GM12878 (cell line): ENCODE measurements around the gene HAUS7. TPM values are rescaled to one million over a fixed set of nuclear protein-coding genes. Genes with fewer than 3 reads are reported as not detected.

Experiments used
- ATAC-seq: fragments of 200-7000 bp; cut with Tn5 transposase; 3 replicates; pipeline ENCODE4 v1.9.1; 2020; ENCODE audit warnings: mild to moderate bottlenecking, moderate library complexity
- BruUV-seq: library from RNA; stranded (reverse); fragments of 400-500 nt; replicated peaks from 2 replicates; lab custom pipeline; 2021; lab: Mats Ljungman, UMichigan
- CTCF ChIA-PET: fragments of 300-600 bp; sonication (Branson Sonifier 250); formaldehyde crosslinking; extraction: SDS; loops from one replicate; lab custom pipeline; 2021; ENCODE audit warnings: inconsistent platforms; lab: Yijun Ruan, JAX
- POLR2A ChIA-PET: fragments of 350-600 bp; formaldehyde crosslinking; extraction: SDS; loops from one replicate; lab custom pipeline; 2021; ENCODE audit warnings: inconsistent platforms; lab: Charles Lee
- RAD21 ChIA-PET: fragments of 300-600 bp; sonication (Branson Sonifier 250); formaldehyde crosslinking; loops from one replicate; lab custom pipeline; 2023; ENCODE audit warnings: antibody characterized with exemption; ENCODE audit not compliant: unreplicated experiment; lab: Charles Lee
- SMC1A ChIA-PET: fragments of 300-600 bp; sonication (Branson Sonifier 250); formaldehyde crosslinking; loops from one replicate; lab custom pipeline; 2023; ENCODE audit not compliant: unreplicated experiment, uncharacterized antibody; lab: Charles Lee
- DNase-seq: peaks from one replicate; pipeline ENCODE4 v3.0.0-alpha.2; 2011; ENCODE audit warnings: low read depth, low spot score
- FAIRE-seq: peaks from 3 replicates; lab custom pipeline; 2011; peaks lifted over from hg19 to GRCh38; lab: Jason Lieb, UNC
- H2AFZ ChIP-seq: 2 replicates; pipeline ENCODE4 v1.6.0; 2011; ENCODE audit warnings: low read depth, low read length, control low read depth; ENCODE audit not compliant: control insufficient read depth
- H3K27ac ChIP-seq: 2 replicates; pipeline ENCODE4 v1.5.1; 2011; ENCODE audit warnings: control low read depth; ENCODE audit not compliant: control insufficient read depth, insufficient read depth
- H3K27me3 ChIP-seq, 2 experiments: replicated peaks in 1 of 2; 2 replicates each; pipeline versions ENCODE4 v1.6.0 to v1.6.1; 2011; ENCODE audit warnings: low read length in 1 of 2; ENCODE audit not compliant: control insufficient read depth in 2 of 2, insufficient read depth in 2 of 2
- H3K36me3 ChIP-seq, 2 experiments: 2 replicates each; pipeline ENCODE4 v1.5.1; 2011; ENCODE audit warnings: low read length in 1 of 2; ENCODE audit not compliant: control insufficient read depth in 2 of 2, insufficient read depth in 2 of 2
- H3K4me1 ChIP-seq: 2 replicates; pipeline ENCODE4 v1.6.1; 2011; ENCODE audit warnings: mild to moderate bottlenecking, low read length, moderate library complexity, mixed read lengths; ENCODE audit not compliant: control insufficient read depth, insufficient read depth
- H3K4me2 ChIP-seq: 2 replicates; pipeline ENCODE4 v1.6.0; 2011; ENCODE audit warnings: control low read depth; ENCODE audit not compliant: control insufficient read depth, insufficient read depth
- H3K4me3 ChIP-seq: fragments of 200-600 bp; sonication (generic); 2 replicates; pipeline ENCODE4 v1.5.1; 2016
- H3K79me2 ChIP-seq: 2 replicates; pipeline ENCODE4 v1.6.0; 2011; ENCODE audit warnings: low read length; ENCODE audit not compliant: control insufficient read depth, insufficient read depth
- H3K9ac ChIP-seq: 2 replicates; pipeline ENCODE4 v1.8.0; 2011; ENCODE audit warnings: low read length, control low read depth, mixed read lengths; ENCODE audit not compliant: control insufficient read depth, insufficient read depth
- H3K9me3 ChIP-seq: replicated peaks from 3 replicates; pipeline ENCODE4 v1.5.1; 2011; ENCODE audit warnings: mild to moderate bottlenecking, low read length; ENCODE audit not compliant: control insufficient read depth, insufficient read depth
- H4K20me1 ChIP-seq: 2 replicates; pipeline ENCODE4 v1.6.0; 2011; ENCODE audit not compliant: control insufficient read depth, insufficient read depth
- ATF3 ChIP-seq: IDR thresholded peaks from 2 replicates; pipeline ENCODE4 v1.6.1; 2011; ENCODE audit warnings: low read depth, mild to moderate bottlenecking, low read length, moderate library complexity, borderline replicate concordance; ENCODE audit errors: extremely low read depth
- EED ChIP-seq: sonication (generic); IDR thresholded peaks from 2 replicates; pipeline ENCODE4 v1.6.1; 2016; ENCODE audit warnings: antibody characterized with exemption, low read depth
- HDAC6 ChIP-seq: fragments of 200-600 bp; sonication (generic); IDR thresholded peaks from one replicate; pipeline ENCODE4 v1.8.0; 2017; ENCODE audit warnings: antibody characterized with exemption; ENCODE audit not compliant: unreplicated experiment
- MYC ChIP-seq: IDR thresholded peaks from 2 replicates; pipeline ENCODE4 v1.6.1; 2011; ENCODE audit warnings: mild to moderate bottlenecking, low read length, moderate library complexity, inconsistent platforms; ENCODE audit not compliant: insufficient read depth, insufficient replicate concordance, insufficient read length, severe bottlenecking
- NR2F1 ChIP-seq: fragments of 450-650 bp; conservative IDR thresholded peaks from 2 replicates; pipeline ENCODE4 v1.6.1; 2017; ENCODE audit warnings: mild to moderate bottlenecking
- PAX5 ChIP-seq: IDR thresholded peaks from 2 replicates; pipeline ENCODE4 v1.6.1; 2011; ENCODE audit warnings: low read depth, low read length, borderline replicate concordance
- PBX3 ChIP-seq: IDR thresholded peaks from 2 replicates; pipeline ENCODE4 v1.6.1; 2011; ENCODE audit warnings: mild to moderate bottlenecking, low read depth, low read length, moderate library complexity; ENCODE audit not compliant: insufficient replicate concordance
- POLR2AphosphoS2 ChIP-seq: IDR thresholded peaks from 2 replicates; pipeline ENCODE4 v1.6.1; 2011; ENCODE audit warnings: low read depth, mild to moderate bottlenecking, low read length, improper control_type of control experiment, moderate library complexity
- RAD51 ChIP-seq: fragments of 450-650 bp; IDR thresholded peaks from 2 replicates; pipeline ENCODE4 v1.6.1; 2016; ENCODE audit warnings: moderate library complexity, mild to moderate bottlenecking, inconsistent platforms
- RFX5 ChIP-seq: IDR thresholded peaks from 2 replicates; pipeline ENCODE4 v1.6.1; 2011; ENCODE audit warnings: low read depth, low read length, improper control_type of control experiment
- SRF ChIP-seq, 2 experiments: IDR thresholded peaks; 2 replicates each; pipeline ENCODE4 v1.6.1; 2011; ENCODE audit warnings: low read depth in 2 of 2, low read length in 2 of 2, mild to moderate bottlenecking in 1 of 2, moderate library complexity in 1 of 2
- STAT3 ChIP-seq: IDR thresholded peaks from 2 replicates; pipeline ENCODE4 v1.6.1; 2011; ENCODE audit warnings: low read depth, low read length, improper control_type of control experiment
- TBL1XR1 ChIP-seq: IDR thresholded peaks from 2 replicates; pipeline ENCODE4 v1.6.1; 2012; ENCODE audit warnings: low read depth, low read length, improper control_type of control experiment
- TCF3 ChIP-seq: IDR thresholded peaks from 2 replicates; pipeline ENCODE4 v1.6.1; 2012; ENCODE audit warnings: low read depth, mild to moderate bottlenecking, low read length, borderline replicate concordance; ENCODE audit not compliant: insufficient read depth
- USF2 ChIP-seq: IDR thresholded peaks from 2 replicates; pipeline ENCODE4 v1.6.1; 2011; ENCODE audit warnings: low read depth, low read length, improper control_type of control experiment, borderline replicate concordance
- ZNF207 ChIP-seq: fragments of 450-650 bp; IDR thresholded peaks from 2 replicates; pipeline ENCODE4 v1.6.1; 2014; ENCODE audit warnings: antibody characterized with exemption, mild to moderate bottlenecking, borderline replicate concordance
- ZSCAN29 ChIP-seq: fragments of 450-650 bp; IDR thresholded peaks from 2 replicates; pipeline ENCODE4 v1.6.1; 2017; ENCODE audit warnings: mild to moderate bottlenecking, moderate library complexity
- WGBS: methylation state at CpG from one replicate; pipeline ENCODE4 v1.1.6; 2016; ENCODE audit warnings: low lambda C conversion rate; ENCODE audit not compliant: insufficient replicate concordance, insufficient coverage; ENCODE audit errors: missing lambda C conversion rate; 5-methylcytosine and 5-hydroxymethylcytosine counted together
- in situ Hi-C: fragments of 300-500 bp; cut with MboI; formaldehyde crosslinking; loops from 9 replicates; pipeline ENCODE4 v1.14.3; 2018; ENCODE audit warnings: mixed read lengths
- intact Hi-C: fragments of 100-400 bp; cut with micrococcal nuclease; formaldehyde crosslinking; loops from one replicate; pipeline ENCODE4 v1.14.2; 2022; ENCODE audit not compliant: unreplicated experiment
- polyA plus RNA-seq, 11 experiments: library from polyadenylated mRNA; depleted of rRNA in 4 of 11; unstranded in 6 of 11; stranded (reverse) in 5 of 11; fragments of >200 nt; fragmentation: Nextera tagmentation in 4 of 11; fragmentation: Illumina TruSeq in 1 of 11; extraction: Ambion mirVana in 4 of 11; extraction: Trizol in 1 of 11; gene quantifications; 1 replicate in 1 of 11; 2 replicates in 10 of 11; pipeline versions ENCODE4 v1.2.1 to v1.2.3, GENCODE V29; 2011 to 2016; ENCODE audit warnings: inconsistent platforms in 2 of 11, missing spikeins in 2 of 11, low read depth in 1 of 11
- total RNA-seq, 4 experiments: library from RNA; depleted of rRNA in 3 of 4; stranded (reverse); fragments of >200 nt in 3 of 4; fragmentation: Illumina TruSeq in 1 of 4; extraction: Trizol in 1 of 4; gene quantifications; 2 replicates each; pipeline versions ENCODE4 v1.2.1 to v1.2.3, GENCODE V29; 2013 to 2021

HAUS7 gene
- total and polyA plus RNA-seq, 10 of the 15 experiments (the other 5 are each of a cell fraction or from before 2014, with no cell fraction given): 6.7 to 63.3 (median 24.1) TPM

GRCh38 chrX:153446636-153446936, 23.8 kb downstream of the HAUS7 start (continued):
- TF ChIP-seq PBX3 (no peak), ZSCAN29 (no peak), STAT3 (no peak), HDAC6 (no peak), SRF (IDR thresholded peaks at IDR 0.05; ENCODE audit: low read depth in 2 of 2, low read length in 2 of 2) (no peak)

GRCh38 chrX:153445856-153446635, 24.3 kb downstream of the HAUS7 start, which contains the start of gene TREX2:
Gene TREX2, minus strand, starts transcription at chrX:153446056. Its CDS starts 626 bp downstream, at chrX:153445430.
- ATAC-seq (no peak), FAIRE-seq (no peak), DNase-seq (no peak)
- no peak within 1 kb of the TSS for H2AFZ ChIP-seq
- no peaks in the 10 kb centered on the region; the same call in 2 of the 3 replicates for H3K9me3 ChIP-seq
- intact Hi-C loops: no loop called here
- RAD21 ChIA-PET: no interaction called here
- no peak within 1 kb of the TSS for H3K4me3 ChIP-seq
- H3K27ac ChIP-seq: no peak within 1 kb of the TSS
- CTCF ChIA-PET: no interaction called here
- H4K20me1 ChIP-seq: no peaks in the 10 kb centered on the region
- no peak within 1 kb of the TSS for H3K9ac ChIP-seq
- WGBS: 69% methylated on average over 30 of the region's 30 CpGs
- H3K27me3 ChIP-seq: no peaks in the 10 kb centered on the region
- BruUV-seq: no TSS peak
- no peaks in the 10 kb centered on the region for H3K79me2 ChIP-seq
- H3K36me3 ChIP-seq: no peaks in the 10 kb centered on the region
- no peak within 1 kb of the TSS for H3K4me2 ChIP-seq
- no peaks in the 10 kb centered on the region for H3K4me1 ChIP-seq
- in situ Hi-C loops: no loop called here
- SMC1A ChIA-PET: no interaction called here
- POLR2A ChIA-PET: no interaction called here
- no peak for TF ChIP-seq RAD51
- no peak for TF ChIP-seq USF2
- TF ChIP-seq NR2F1: no peak
- TF ChIP-seq POLR2AphosphoS2: no peak
- no peak for TF ChIP-seq ZNF207
- TF ChIP-seq PAX5: no peak
- no peak for TF ChIP-seq ATF3
- TF ChIP-seq EED: no peak
- TF ChIP-seq RFX5: no peak
- TF ChIP-seq TCF3: no peak
- TF ChIP-seq MYC: no peak
- no peak for TF ChIP-seq STAT3
- no peak for TF ChIP-seq TBL1XR1
